HL-60 (cell line): ENCODE data around the gene TAS2R13.

Experiments used
- DNase-seq, 2 experiments: peaks; one replicate each; pipeline ENCODE4 v3.0.0-alpha.2; 2010 to 2020; ENCODE audit warnings: low read depth in 1 of 2, low spot score in 1 of 2
- H3K27ac ChIP-seq: fragments of 250-450 bp; sonication (Bioruptor Pico); replicated peaks from 2 replicates; pipeline ENCODE4 v1.5.1; 2020; ENCODE audit warnings: mild to moderate bottlenecking, moderate library complexity
- H3K27me3 ChIP-seq: fragments of 250-450 bp; sonication (Bioruptor Pico); 2 replicates; pipeline ENCODE4 v1.5.1; 2021; ENCODE audit warnings: mild to moderate bottlenecking, moderate library complexity; ENCODE audit not compliant: insufficient read depth, poor library complexity, severe bottlenecking
- H3K4me3 ChIP-seq: replicated peaks from 2 replicates; pipeline ENCODE4 v1.5.1; 2011; ENCODE audit warnings: mild to moderate bottlenecking, control low read depth, low read length; ENCODE audit not compliant: insufficient read depth
- CTCF ChIP-seq: IDR thresholded peaks from one replicate; pipeline ENCODE4 v1.5.1; 2011; ENCODE audit warnings: low read length, control low read depth, inconsistent platforms; ENCODE audit not compliant: insufficient read depth
- GABPA ChIP-seq: IDR thresholded peaks from 2 replicates; pipeline ENCODE4 v1.6.1; 2012; ENCODE audit warnings: low read depth
- POLR2AphosphoS5 ChIP-seq: IDR thresholded peaks from 2 replicates; pipeline ENCODE4 v1.6.1; 2012; ENCODE audit warnings: low read depth
- SPI1 ChIP-seq: IDR thresholded peaks from 2 replicates; pipeline ENCODE4 v1.6.1; 2012; ENCODE audit warnings: low read depth, mild to moderate bottlenecking, borderline replicate concordance
- TF ChIP-seq, protein P1 (sequence below): IDR thresholded peaks from 2 replicates; pipeline ENCODE4 v1.6.1; 2012; ENCODE audit warnings: low read depth; ENCODE audit not compliant: insufficient replicate concordance

TAS2R13 gene

GRCh38 chr12:10863512-10864218, 45.7 kb downstream of the TAS2R13 start:
- Histone ChIP-seq H3K27ac (no peak overlapping the region), H3K4me3 (no peak overlapping the region), H3K27me3 (no peaks in the 10 kb centered on the region)
- DNase-seq = no peak
- TF ChIP-seq POLR2AphosphoS5 (no peak), SPI1 (no peak), GABPA (no peak), CTCF (no peak)
- TF ChIP-seq, protein P1, sequence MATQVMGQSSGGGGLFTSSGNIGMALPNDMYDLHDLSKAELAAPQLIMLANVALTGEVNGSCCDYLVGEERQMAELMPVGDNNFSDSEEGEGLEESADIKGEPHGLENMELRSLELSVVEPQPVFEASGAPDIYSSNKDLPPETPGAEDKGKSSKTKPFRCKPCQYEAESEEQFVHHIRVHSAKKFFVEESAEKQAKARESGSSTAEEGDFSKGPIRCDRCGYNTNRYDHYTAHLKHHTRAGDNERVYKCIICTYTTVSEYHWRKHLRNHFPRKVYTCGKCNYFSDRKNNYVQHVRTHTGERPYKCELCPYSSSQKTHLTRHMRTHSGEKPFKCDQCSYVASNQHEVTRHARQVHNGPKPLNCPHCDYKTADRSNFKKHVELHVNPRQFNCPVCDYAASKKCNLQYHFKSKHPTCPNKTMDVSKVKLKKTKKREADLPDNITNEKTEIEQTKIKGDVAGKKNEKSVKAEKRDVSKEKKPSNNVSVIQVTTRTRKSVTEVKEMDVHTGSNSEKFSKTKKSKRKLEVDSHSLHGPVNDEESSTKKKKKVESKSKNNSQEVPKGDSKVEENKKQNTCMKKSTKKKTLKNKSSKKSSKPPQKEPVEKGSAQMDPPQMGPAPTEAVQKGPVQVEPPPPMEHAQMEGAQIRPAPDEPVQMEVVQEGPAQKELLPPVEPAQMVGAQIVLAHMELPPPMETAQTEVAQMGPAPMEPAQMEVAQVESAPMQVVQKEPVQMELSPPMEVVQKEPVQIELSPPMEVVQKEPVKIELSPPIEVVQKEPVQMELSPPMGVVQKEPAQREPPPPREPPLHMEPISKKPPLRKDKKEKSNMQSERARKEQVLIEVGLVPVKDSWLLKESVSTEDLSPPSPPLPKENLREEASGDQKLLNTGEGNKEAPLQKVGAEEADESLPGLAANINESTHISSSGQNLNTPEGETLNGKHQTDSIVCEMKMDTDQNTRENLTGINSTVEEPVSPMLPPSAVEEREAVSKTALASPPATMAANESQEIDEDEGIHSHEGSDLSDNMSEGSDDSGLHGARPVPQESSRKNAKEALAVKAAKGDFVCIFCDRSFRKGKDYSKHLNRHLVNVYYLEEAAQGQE = no peak

DNA sequence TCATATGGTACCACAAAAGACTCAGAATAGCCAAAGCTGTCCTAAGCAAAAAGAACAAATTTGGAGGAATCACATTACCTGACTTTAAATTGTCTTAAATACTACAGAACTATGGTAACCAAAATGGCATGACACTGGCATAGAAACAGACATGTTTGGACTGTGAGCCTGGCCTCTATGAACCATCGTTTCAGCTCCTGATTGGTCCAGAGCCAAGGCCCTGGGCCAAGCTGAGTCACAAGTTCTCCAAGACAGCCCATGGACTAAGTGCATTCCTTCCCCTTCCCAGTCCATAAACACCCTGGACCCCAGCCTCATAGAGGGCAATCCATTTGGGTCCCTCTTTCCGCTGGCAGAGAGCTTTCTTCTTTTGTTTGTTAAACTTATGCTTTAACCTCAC, 48.0 kb downstream of the TAS2R13 start:
- H3K4me3 ChIP-seq = no peak overlapping the region
- no peak overlapping the region for H3K27ac ChIP-seq
- no peaks in the 10 kb centered on the region for H3K27me3 ChIP-seq
- no peak for DNase-seq
- no peak for TF ChIP-seq POLR2AphosphoS5
- no peak for TF ChIP-seq SPI1
- no peak for TF ChIP-seq GABPA
- no peak for TF ChIP-seq CTCF
- TF ChIP-seq, protein P1 = no peak
